OCI-LY3 (cell line): ENCODE results near the gene FUS.

Source experiments
- EZH2phosphoT487 ChIP-seq: fragments of 200-600 bp; shearing (Covaris generic); IDR thresholded peaks from 2 replicates; pipeline ENCODE4 v1.6.1; 2018; ENCODE audit warnings: antibody characterized with exemption, mixed run types, low read depth
- TF ChIP-seq, protein P1 (sequence below): fragments of 200-600, 300-600 bp; sonication (generic); IDR thresholded peaks from 2 replicates; pipeline ENCODE4 v1.5.1; 2014; ENCODE audit warnings: antibody characterized with exemption, low read length, low read depth

GRCh38 chr16:31182391-31182790 is 2.5 kb downstream of the FUS start:
- TF ChIP-seq, protein P1, sequence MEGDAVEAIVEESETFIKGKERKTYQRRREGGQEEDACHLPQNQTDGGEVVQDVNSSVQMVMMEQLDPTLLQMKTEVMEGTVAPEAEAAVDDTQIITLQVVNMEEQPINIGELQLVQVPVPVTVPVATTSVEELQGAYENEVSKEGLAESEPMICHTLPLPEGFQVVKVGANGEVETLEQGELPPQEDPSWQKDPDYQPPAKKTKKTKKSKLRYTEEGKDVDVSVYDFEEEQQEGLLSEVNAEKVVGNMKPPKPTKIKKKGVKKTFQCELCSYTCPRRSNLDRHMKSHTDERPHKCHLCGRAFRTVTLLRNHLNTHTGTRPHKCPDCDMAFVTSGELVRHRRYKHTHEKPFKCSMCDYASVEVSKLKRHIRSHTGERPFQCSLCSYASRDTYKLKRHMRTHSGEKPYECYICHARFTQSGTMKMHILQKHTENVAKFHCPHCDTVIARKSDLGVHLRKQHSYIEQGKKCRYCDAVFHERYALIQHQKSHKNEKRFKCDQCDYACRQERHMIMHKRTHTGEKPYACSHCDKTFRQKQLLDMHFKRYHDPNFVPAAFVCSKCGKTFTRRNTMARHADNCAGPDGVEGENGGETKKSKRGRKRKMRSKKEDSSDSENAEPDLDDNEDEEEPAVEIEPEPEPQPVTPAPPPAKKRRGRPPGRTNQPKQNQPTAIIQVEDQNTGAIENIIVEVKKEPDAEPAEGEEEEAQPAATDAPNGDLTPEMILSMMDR: no peak
- no peak for TF ChIP-seq EZH2phosphoT487
